Stimulated activated effector memory CD8-positive, alpha-beta T cell treated with anti-CD3 and anti-CD28 coated beads, Interleukin-12 subunit alpha, Interleukin-12 subunit beta, amount 100 ng/mL, for 72 hours (primary cell): ENCODE data around the gene FAM234B.
"Not testable (repeated sequence)": the region's sequence is repeated elsewhere in the genome, so short reads cannot be mapped to it uniquely, and the experiment has no call there.

Source experiments
- ATAC-seq: fragments of 150-1000 bp; cut with Tn5 transposase; 2 replicates; pipeline ENCODE4 v1.10.0; 2021
- DNase-seq, 2 donors: peaks; one replicate each; pipeline ENCODE4 v3.0.0; 2021 to 2022; ENCODE audit warnings: low spot score in 2 of 2
- H3K27ac Mint-ChIP-seq: one replicate; pipeline ENCODE4 v1.8.0; 2022; ENCODE audit warnings: mild to moderate bottlenecking, mixed read lengths
- H3K36me3 Mint-ChIP-seq: one replicate; pipeline ENCODE4 v1.8.0; 2022; ENCODE audit warnings: mild to moderate bottlenecking, mixed read lengths
- H3K4me1 Mint-ChIP-seq: one replicate; pipeline ENCODE4 v1.8.0; 2022; ENCODE audit warnings: mixed read lengths
- H3K4me3 Mint-ChIP-seq: one replicate; pipeline ENCODE4 v1.8.0; 2022; ENCODE audit warnings: mild to moderate bottlenecking, mixed read lengths
- H3K9me3 Mint-ChIP-seq: one replicate; pipeline ENCODE4 v1.8.0; 2022; ENCODE audit warnings: mixed read lengths

The FAM234B gene

DNA sequence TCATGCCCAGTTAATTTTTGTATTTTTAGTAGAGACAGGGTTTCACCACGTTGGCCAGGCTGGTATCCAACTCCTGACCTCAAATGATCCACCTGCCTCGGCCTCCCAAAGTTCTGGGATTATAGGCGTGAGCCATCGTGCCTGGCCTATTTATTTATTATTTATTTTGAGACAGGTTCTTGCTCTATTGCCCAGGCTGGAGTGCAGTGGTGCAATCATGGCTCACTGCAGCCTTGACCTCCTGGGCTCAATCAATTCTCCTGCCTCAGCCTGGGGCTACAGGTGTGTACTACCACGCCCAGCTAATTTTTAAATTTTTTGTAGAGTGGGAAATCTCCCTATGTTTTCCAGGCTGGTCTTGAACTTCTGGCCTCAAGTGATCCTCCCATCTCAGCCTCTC lies 8.8 kb upstream of the FAM234B start:
- not testable (repeated sequence) for H3K36me3 Mint-ChIP-seq, H3K27ac Mint-ChIP-seq, H3K9me3 Mint-ChIP-seq, H3K4me1 Mint-ChIP-seq, DNase-seq, ATAC-seq, H3K4me3 Mint-ChIP-seq

DNA sequence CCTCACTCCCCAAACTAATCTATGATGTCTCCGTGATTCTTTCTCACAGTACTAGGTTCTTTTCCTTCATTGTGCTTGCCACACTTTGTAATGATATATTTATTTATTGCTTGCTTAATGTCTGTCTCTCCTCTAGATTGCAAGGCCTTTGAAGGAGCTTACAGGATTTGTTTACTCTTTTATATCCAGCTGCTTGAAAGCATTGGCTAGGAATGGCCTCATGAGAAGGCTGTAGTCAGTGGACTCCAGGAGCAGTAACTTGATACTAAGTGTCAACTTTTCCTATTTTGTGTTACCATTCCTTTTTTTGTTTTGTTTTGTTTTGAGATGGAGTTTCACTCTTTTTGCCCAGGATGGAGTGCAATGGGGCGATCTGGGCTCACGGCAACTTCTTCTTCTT lies 7.3 kb upstream of the FAM234B start:
- ATAC-seq (no peak), DNase-seq (no peak)
- Mint-ChIP-seq H3K4me3 (no peak overlapping the region), H3K27ac (no peak overlapping the region), H3K4me1 (no peaks in the 10 kb centered on the region), H3K36me3 (no peaks in the 10 kb centered on the region), H3K9me3 (no peaks in the 10 kb centered on the region)

DNA sequence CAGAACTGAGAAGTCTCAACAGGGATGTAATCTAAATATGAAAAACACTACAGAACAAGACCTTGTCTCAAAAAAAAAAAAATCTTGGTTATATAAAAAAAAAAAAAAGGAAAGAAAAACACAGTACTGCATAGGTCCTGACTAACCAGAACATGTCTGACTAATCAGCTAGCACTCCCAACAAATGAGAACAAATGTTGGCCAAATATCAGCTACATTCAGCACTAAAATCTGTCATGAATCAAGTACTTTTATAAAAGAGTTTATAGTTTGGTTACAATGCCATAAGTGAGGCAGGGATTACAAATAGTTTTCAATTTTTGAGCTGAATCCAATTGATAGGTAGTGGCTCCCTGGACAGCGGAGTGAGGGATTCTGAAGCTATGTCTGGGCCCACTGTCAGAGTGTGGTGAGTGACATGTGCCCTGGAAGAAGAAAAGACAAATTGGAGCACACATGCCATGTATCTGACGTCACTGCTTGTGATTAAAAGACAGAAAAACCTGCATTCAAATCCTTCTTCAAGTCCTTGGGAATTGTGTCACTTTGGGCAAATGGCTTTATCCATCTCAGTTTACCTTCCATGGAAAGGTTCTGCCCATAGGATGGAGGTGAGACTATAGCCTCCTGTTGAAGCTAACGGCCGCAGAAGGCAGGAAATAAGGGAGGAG lies 5.6 kb upstream of the FAM234B start:
- Mint-ChIP-seq H3K27ac (no peak overlapping the region), H3K4me1 (no peaks in the 10 kb centered on the region), H3K4me3 (no peak overlapping the region), H3K36me3 (no peaks in the 10 kb centered on the region), H3K9me3 (no peaks in the 10 kb centered on the region)
- no peak for DNase-seq
- no peak for ATAC-seq

DNA sequence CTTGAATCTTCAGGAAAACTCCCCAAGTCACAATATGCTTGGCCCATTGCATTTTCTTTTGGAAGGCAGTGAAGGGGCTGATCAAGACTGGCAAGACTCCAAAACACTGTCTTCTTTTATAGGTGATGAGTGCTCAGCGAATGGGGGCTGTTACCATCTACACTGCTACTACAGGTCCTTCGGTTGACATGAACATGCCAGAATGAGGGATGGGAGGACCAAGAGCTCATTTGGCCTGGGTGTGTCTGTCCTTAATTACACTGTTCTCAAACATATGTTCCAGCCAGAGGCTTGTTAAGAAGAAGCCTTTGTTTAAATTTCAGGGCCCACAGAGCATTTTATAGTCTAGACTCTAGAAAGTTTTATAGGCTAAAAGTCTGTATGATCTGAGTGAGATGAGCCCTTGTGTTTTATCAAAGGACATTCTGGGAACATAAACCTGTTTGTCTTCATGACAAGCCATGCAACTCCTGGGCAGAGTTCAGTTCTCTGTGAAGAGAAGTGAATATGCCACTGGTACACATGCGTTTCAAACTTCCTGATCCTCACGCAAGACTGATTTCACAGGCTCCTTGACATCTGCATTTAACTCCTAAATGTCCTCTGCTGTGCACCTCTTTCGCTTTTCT lies 4.7 kb upstream of the FAM234B start:
- H3K4me3 Mint-ChIP-seq = no peak overlapping the region
- H3K4me1 Mint-ChIP-seq = no peaks in the 10 kb centered on the region
- no peak overlapping the region for H3K27ac Mint-ChIP-seq
- H3K9me3 Mint-ChIP-seq = no peaks in the 10 kb centered on the region
- H3K36me3 Mint-ChIP-seq = no peaks in the 10 kb centered on the region
- DNase-seq = no peak
- ATAC-seq = no peak

DNA sequence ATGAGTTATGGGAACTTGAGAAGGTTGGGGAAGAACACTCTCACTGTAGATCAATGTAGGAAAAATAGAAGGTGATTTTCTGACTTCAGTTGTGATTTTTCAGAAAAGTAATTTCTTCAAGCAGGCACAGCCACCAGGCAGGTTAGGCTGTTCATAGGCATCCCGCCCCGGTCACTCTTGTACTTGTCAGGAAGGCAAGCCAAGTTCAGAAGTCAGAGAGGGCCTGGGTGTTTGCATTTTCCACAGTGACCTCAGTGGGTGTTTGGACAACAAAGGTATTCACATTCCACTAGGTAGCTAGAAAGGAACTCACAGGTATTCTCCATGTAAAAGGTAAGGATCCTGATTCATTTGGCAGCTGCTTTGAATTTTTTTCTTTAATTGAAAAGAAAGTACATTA lies 3.0 kb upstream of the FAM234B start:
- H3K4me3 Mint-ChIP-seq = no peak overlapping the region
- ATAC-seq = no peak
- H3K36me3 Mint-ChIP-seq = no peaks in the 10 kb centered on the region
- DNase-seq = no peak
- H3K27ac Mint-ChIP-seq = no peak overlapping the region
- H3K4me1 Mint-ChIP-seq = peaks cover 15% of the 10 kb centered on the region
- H3K9me3 Mint-ChIP-seq = no peaks in the 10 kb centered on the region

DNA sequence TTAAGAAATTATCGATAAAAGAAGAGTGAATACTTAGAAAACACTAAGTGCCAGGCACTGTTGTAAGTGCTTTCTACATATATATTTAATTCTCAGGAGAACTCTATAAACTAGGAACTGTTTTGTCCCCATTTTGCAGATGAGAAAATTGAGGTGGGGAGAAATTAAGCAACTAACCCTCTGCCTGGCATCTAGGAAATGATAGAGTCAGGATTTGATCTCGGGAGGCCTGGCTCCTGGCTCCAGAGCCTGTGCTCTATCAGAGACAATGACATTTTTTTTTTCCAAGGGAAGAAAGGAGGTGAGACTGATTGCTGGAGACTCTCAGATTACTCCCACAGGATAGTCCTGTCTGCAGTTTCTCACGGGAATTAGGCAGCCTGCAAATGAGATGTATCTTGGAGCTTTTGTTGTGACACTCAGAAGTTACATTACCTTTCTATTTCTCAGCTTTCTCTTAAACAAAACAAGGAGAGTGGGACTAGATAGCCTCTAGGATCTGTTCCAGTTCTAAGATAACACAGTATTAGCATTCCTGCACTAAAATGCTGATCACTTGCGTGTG lies 1.4 kb upstream of the FAM234B start:
- no peaks in the 10 kb centered on the region for H3K9me3 Mint-ChIP-seq
- H3K4me3 Mint-ChIP-seq = peak overlapping the region; percentile 78
- H3K4me1 Mint-ChIP-seq = peaks cover 23% of the 10 kb centered on the region
- ATAC-seq (no peak), DNase-seq (no peak)
- H3K36me3 Mint-ChIP-seq = no peaks in the 10 kb centered on the region
- H3K27ac Mint-ChIP-seq = no peak overlapping the region

DNA sequence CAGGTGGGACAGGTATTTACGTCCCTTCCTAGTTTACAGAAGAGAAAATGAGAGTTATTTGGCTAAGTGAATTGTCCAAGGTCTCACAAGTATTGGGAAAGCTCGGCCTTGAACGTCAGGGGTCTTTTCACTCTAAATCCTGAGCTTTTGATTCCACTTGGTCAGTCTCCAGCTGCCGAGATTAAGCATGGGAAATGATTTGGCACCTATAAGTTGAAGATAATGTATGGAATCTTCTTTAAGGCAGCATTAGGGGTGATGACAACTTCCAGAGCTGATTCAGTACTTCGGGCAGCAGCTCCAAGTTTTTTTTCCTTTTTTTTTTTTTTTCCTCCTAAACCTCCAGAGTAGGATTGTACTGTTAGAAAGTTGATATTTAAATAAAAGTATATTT lies 722 bp downstream of the FAM234B start:
- no peak for DNase-seq
- H3K9me3 Mint-ChIP-seq = no peaks in the 10 kb centered on the region
- H3K4me1 Mint-ChIP-seq = peaks cover 23% of the 10 kb centered on the region
- H3K36me3 Mint-ChIP-seq = no peaks in the 10 kb centered on the region
- H3K27ac Mint-ChIP-seq = peak overlapping the region; percentile 88
- no peak for ATAC-seq
- peak overlapping the region; percentile 78 for H3K4me3 Mint-ChIP-seq

DNA sequence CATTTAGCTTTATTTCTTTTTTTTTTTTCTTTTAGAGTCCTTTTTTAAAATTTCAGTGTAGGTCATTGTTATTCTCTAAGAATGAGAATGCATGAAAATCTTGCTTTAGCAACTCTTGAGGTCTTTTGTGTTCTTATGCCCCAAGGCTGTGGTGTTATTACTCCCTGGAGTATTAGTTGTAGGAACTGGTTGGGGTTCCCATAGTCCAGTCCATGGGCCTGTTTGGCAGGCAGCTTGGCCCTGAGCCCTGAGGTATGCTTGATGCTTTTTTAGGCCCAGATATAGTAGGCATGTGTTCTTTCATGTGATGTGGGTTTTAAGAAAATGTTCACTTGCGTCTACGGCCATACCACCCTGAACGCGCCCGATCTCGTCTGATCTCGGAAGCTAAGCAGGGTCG lies 1.6 kb downstream of the FAM234B start:
- no peaks in the 10 kb centered on the region for H3K9me3 Mint-ChIP-seq
- no peaks in the 10 kb centered on the region for H3K36me3 Mint-ChIP-seq
- H3K4me1 Mint-ChIP-seq = peaks cover 23% of the 10 kb centered on the region
- no peak for DNase-seq
- peak overlapping the region; percentile 78 for H3K4me3 Mint-ChIP-seq
- ATAC-seq = no peak
- no peak overlapping the region for H3K27ac Mint-ChIP-seq

DNA sequence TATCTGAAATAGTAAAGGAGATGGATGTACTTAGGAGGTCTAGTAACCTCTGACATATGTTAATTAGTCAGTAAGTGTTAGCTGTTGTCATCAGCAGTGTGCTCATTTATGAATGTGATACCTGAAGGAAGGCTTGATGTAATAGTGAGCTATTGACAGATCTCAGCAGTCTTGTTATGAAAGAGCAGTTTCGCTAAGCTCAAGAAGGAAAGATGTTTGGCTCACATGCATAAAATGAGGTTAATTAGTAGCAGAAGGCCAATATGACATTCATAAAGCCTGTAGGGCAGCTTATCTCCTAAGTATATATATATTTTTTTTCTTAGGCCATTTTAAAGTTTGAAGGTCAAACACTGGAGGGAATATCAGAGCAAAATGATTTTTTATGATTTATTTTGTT lies 2.8 kb downstream of the FAM234B start:
- peaks cover 23% of the 10 kb centered on the region for H3K4me1 Mint-ChIP-seq
- H3K36me3 Mint-ChIP-seq = no peaks in the 10 kb centered on the region
- DNase-seq (no peak), ATAC-seq (peak; percentile 93)
- no peak overlapping the region for H3K4me3 Mint-ChIP-seq
- no peak overlapping the region for H3K27ac Mint-ChIP-seq
- H3K9me3 Mint-ChIP-seq = no peaks in the 10 kb centered on the region

DNA sequence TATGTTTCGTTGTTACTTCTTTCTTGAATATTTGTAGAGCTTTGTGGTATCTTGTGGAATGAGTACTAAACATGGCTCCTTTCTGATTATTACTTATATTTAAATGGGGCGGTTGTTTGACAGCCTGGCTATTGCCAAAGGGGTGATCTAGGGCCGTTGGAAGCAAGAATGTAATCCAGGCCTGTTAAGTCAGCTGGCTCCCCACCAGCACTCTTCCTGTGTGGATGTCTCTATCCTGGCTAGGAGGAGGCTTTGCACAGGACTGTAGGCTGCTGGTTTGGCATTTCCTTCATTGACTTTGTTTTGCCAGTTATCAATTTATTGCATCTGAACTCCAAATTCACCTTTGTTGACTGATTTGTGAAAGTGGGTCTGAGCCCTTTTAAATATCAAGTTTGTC lies 5.6 kb downstream of the FAM234B start:
- Mint-ChIP-seq H3K36me3 (no peaks in the 10 kb centered on the region), H3K4me3 (no peak overlapping the region), H3K4me1 (peaks cover 22% of the 10 kb centered on the region), H3K27ac (no peak overlapping the region), H3K9me3 (no peaks in the 10 kb centered on the region)
- DNase-seq (no peak), ATAC-seq (no peak)

DNA sequence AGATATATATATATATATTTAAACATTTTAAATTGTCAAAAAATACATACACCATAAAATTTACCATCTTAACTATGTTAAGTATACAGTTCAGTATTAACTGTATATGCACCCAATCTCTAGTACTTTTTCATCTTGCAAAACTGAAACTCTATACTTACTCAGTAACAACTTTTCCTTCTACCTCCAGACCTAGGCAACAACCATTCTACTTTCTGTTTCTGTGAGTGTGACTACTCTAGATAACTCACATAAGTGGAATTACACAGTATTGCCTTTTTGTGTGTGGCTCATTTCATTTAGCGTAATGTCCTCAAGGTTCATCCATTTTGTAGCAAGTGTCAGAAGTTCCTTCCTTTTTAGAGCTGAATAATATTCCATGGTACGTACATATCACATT lies 8.2 kb downstream of the FAM234B start:
- Mint-ChIP-seq H3K9me3 (no peaks in the 10 kb centered on the region), H3K4me1 (no peaks in the 10 kb centered on the region), H3K36me3 (no peaks in the 10 kb centered on the region), H3K27ac (no peak overlapping the region), H3K4me3 (no peak overlapping the region)
- no peak for DNase-seq
- peak; percentile 91 for ATAC-seq

DNA sequence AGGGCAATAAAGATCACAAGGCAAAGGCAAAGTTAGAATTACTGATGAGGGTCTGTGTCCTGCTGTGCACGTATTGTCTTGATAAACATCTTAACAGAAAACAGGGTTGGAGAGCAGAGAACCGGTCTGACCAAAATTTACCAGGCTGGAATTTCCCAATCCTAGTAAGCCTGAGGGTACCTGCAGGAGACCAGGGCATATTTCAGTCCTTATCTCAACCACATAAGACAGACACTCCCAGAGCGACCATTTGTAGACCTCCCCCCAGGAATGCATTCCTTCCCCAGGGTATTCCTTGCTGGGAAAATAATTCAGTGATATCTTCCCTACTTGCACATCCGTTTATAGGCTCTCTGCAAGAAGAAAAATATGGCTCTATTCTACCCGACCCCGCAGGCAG lies 9.4 kb downstream of the FAM234B start:
- H3K36me3 Mint-ChIP-seq, ATAC-seq, H3K4me1 Mint-ChIP-seq, DNase-seq, H3K27ac Mint-ChIP-seq, H3K4me3 Mint-ChIP-seq, H3K9me3 Mint-ChIP-seq: not testable (repeated sequence)

DNA sequence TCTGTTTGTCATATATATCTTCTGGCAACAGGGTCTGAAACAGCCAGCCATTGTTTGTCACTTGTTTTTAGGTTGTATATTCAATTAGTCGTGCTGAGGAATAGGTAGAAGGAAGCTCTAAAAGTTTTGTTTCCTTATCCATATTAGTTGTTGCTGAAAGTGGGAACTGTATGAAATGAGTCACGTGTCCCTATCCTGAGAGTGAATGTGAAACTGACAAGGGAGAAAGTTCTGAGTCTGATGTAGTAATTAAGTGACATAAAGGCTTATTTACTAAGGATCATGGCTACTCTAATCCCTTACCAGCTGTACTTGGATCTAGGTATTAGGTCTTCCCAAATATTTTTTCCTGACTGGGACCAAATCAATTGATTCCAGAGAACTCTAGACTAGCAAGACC lies 16.4 kb downstream of the FAM234B start:
- no peaks in the 10 kb centered on the region for H3K9me3 Mint-ChIP-seq
- DNase-seq (no peak), ATAC-seq (no peak)
- H3K27ac Mint-ChIP-seq = no peak overlapping the region
- H3K36me3 Mint-ChIP-seq = peaks cover 14% of the 10 kb centered on the region
- no peak overlapping the region for H3K4me3 Mint-ChIP-seq
- H3K4me1 Mint-ChIP-seq = no peaks in the 10 kb centered on the region

DNA sequence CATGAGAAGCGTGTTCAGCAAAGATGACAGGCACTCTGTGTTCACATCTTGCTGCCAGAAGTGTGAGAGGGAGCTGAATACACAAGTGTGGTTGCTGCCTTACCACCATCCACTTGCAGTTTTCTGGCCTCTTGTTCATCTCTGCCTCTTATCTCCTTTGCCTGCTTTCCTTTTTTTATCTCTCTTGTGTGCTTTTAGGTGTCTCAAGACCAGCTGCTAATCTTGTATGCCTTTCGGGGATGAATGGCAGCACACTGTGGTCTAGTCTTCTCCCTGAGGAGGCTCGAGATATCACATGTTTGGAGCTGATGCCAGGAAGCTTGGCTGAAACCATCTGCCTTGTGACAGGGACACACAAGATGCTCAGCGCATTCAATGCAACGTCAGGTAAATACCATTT lies 17.2 kb downstream of the FAM234B start:
- no peak overlapping the region for H3K4me3 Mint-ChIP-seq
- no peak overlapping the region for H3K27ac Mint-ChIP-seq
- peaks cover 14% of the 10 kb centered on the region for H3K36me3 Mint-ChIP-seq
- no peak for DNase-seq
- no peaks in the 10 kb centered on the region for H3K4me1 Mint-ChIP-seq
- no peak for ATAC-seq
- no peaks in the 10 kb centered on the region for H3K9me3 Mint-ChIP-seq

DNA sequence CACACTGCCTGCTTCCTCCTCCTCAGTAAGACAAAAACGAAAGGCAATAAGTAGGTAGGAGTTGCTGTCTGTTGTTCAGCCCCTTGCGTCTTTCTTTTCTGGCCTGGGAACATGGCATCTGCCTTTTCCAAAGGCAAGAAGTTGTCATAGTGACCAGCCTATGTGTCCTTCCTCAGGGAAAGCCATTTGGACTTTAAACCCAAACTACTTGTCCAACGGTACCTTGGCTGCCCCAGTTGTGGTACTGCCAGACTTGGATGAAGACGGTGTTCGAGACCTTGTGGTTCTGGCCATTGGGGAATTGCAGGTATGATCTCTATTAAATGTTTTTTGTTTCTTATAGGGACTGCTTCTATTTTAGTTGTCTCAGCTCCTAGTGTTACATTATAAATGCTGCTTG lies 18.5 kb downstream of the FAM234B start:
- no peak for DNase-seq
- peaks cover 18% of the 10 kb centered on the region for H3K36me3 Mint-ChIP-seq
- no peak for ATAC-seq
- H3K9me3 Mint-ChIP-seq = no peaks in the 10 kb centered on the region
- H3K4me1 Mint-ChIP-seq = no peaks in the 10 kb centered on the region
- no peak overlapping the region for H3K27ac Mint-ChIP-seq
- H3K4me3 Mint-ChIP-seq = no peak overlapping the region

DNA sequence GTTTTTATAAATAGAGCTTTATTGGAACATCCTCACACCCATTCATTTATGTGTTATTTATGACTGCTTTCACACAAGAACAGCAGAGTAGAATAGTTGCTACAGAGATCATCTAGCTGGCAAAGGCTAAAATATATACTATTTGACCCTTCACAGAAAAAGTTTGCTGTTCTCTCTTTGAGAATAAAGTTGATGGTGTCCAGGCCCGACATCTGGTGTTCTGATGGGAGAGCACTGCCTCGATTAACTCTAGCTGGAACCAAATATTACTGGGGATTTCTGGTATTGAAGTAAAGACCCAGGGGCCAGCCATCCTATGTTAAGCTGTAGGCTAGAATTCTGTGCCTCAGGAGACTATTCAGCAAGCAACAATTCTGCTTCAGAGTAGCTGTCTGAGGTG lies 21.8 kb downstream of the FAM234B start:
- H3K4me1 Mint-ChIP-seq = no peaks in the 10 kb centered on the region
- no peaks in the 10 kb centered on the region for H3K9me3 Mint-ChIP-seq
- DNase-seq (no peak), ATAC-seq (no peak)
- H3K4me3 Mint-ChIP-seq = no peak overlapping the region
- H3K36me3 Mint-ChIP-seq = peaks cover 21% of the 10 kb centered on the region
- H3K27ac Mint-ChIP-seq = no peak overlapping the region
